OCI-LY3 (cell line): Measurements from ENCODE around the gene SNRNP35.
"Not testable (repeated sequence)": the region's sequence is repeated elsewhere in the genome, so short reads cannot be mapped to it uniquely, and the experiment has no call there.

Experiments
- H2AFZ ChIP-seq: fragments of 200-600, 300-600 bp; shearing (Covaris generic); 2 replicates; pipeline ENCODE4 v1.6.0; 2014; ENCODE audit warnings: antibody characterized with exemption, low read depth, low read length
- H3K27ac ChIP-seq: fragments of 200-600, 300-600 bp; sonication (generic); 2 replicates; pipeline ENCODE4 v1.5.1; 2014; ENCODE audit warnings: mild to moderate bottlenecking, low read length, moderate library complexity, mixed read lengths
- H3K27me3 ChIP-seq: fragments of 200-600, 300-600 bp; sonication (generic); 2 replicates; pipeline ENCODE4 v1.6.1; 2014; ENCODE audit warnings: low read depth, low read length, mixed read lengths
- H3K36me3 ChIP-seq: fragments of 200-600, 300-600 bp; sonication (generic); replicated peaks from 2 replicates; pipeline ENCODE3; 2014; ENCODE audit warnings: low read depth, low read length, mixed read lengths
- H3K4me1 ChIP-seq: fragments of 300-600, 200-600 bp; sonication (generic); 2 replicates; pipeline ENCODE4 v1.6.1; 2014; ENCODE audit warnings: low read length, mixed read lengths
- H3K4me2 ChIP-seq: fragments of 200-600, 300-600 bp; sonication (generic); 2 replicates; pipeline ENCODE4 v1.6.1; 2014; ENCODE audit warnings: low read length, mixed read lengths
- H3K4me3 ChIP-seq: fragments of 300-600, 200-600 bp; sonication (generic); 2 replicates; pipeline ENCODE4 v1.5.1; 2014; ENCODE audit warnings: antibody characterized with exemption, mild to moderate bottlenecking, low read length, moderate library complexity
- H3K79me2 ChIP-seq: fragments of 300-600, 200-600 bp; shearing (Covaris generic); 2 replicates; pipeline ENCODE4 v1.6.1; 2014; ENCODE audit warnings: mild to moderate bottlenecking, low read length, mixed read lengths
- H3K9ac ChIP-seq: fragments of 300-600, 200-600 bp; shearing (Covaris generic); 2 replicates; pipeline ENCODE4 v1.6.0; 2014; ENCODE audit warnings: mild to moderate bottlenecking, low read length, moderate library complexity
- H3K9me3 ChIP-seq: fragments of 200-600, 300-600 bp; shearing (Covaris generic); 2 replicates; pipeline ENCODE4 v1.6.1; 2014; ENCODE audit warnings: low read length, mixed read lengths; ENCODE audit not compliant: insufficient read depth
- H4K20me1 ChIP-seq: fragments of 200-600, 300-600 bp; sonication (generic); 2 replicates; pipeline ENCODE4 v1.6.1; 2016; ENCODE audit warnings: low read length, mixed read lengths; ENCODE audit not compliant: insufficient read depth
- CTCF ChIP-seq: fragments of 200-600, 300-600 bp; sonication (generic); IDR thresholded peaks from 2 replicates; pipeline ENCODE4 v1.5.1; 2014; ENCODE audit warnings: antibody characterized with exemption, low read length, low read depth
- EZH2phosphoT487 ChIP-seq: fragments of 200-600 bp; shearing (Covaris generic); IDR thresholded peaks from 2 replicates; pipeline ENCODE4 v1.6.1; 2018; ENCODE audit warnings: antibody characterized with exemption, mixed run types, low read depth

Gene SNRNP35, protein sequence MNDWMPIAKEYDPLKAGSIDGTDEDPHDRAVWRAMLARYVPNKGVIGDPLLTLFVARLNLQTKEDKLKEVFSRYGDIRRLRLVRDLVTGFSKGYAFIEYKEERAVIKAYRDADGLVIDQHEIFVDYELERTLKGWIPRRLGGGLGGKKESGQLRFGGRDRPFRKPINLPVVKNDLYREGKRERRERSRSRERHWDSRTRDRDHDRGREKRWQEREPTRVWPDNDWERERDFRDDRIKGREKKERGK

GRCh38 chr12:123457980-123458779 lies at the start of gene SNRNP35:
SNRNP35 (plus strand) TSS chr12:123458139; CDS start chr12:123465541, 7,402 bp downstream.
- peaks cover 12% of the 10 kb centered on the region for H3K4me1 ChIP-seq
- H3K4me2 ChIP-seq: peak within 1 kb of the TSS; percentile 79
- H3K4me3 ChIP-seq: peak within 1 kb of the TSS; percentile 78
- H3K9ac ChIP-seq: peak within 1 kb of the TSS; percentile 91
- no peaks in the 10 kb centered on the region for H3K27me3 ChIP-seq
- peaks cover 8% of the 10 kb centered on the region for H3K36me3 ChIP-seq
- peaks cover 5% of the 10 kb centered on the region; the same call in 1 of the 2 replicates for H4K20me1 ChIP-seq
- H3K79me2 ChIP-seq: peaks cover 38% of the 10 kb centered on the region
- H2AFZ ChIP-seq: peak within 1 kb of the TSS; percentile 81
- peak within 1 kb of the TSS; percentile 86 for H3K27ac ChIP-seq
- TF ChIP-seq CTCF: no peak
- TF ChIP-seq EZH2phosphoT487: no peak
- no peaks in the 10 kb centered on the region for H3K9me3 ChIP-seq

GRCh38 chr12:123408619-123409018 lies 49.3 kb upstream of the SNRNP35 start:
- H3K9ac ChIP-seq, H3K27me3 ChIP-seq: not testable (repeated sequence)

DNA sequence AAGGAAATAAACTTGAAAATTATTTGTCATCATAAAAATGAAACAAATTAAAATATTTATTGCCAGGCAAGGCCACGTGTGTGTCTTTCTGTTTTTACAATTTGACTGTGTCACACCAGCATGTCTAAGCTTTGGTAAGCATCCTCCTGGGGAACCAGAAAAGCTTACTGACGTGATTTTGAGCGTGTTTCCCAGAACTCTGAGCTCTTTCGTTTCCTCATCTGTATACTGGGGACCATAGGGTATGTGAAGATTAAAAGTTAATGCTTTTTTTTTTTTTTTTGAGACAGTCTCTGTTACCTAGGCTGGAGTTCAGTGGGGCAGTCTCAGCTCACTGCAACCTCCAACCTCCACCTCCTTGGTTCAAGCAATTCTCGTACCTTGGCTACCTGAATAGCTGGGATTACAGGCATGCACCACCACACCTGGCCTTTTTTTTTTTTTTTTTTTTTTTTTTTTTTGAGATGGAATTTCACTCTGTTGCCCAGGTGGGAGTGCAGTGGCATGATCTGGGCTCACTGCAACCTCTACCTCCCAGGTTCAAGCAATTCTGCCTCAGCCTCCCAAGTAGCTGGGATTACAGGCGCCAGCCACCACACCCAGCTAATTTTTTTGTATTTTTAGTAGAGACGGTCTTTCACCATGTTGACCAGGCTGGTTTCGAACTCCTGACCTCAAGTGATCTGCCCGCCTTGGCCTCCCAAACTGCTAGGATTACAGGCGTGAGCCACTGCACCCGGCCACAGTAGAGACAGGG lies 48.5 kb upstream of the SNRNP35 start:
- H2AFZ ChIP-seq, H4K20me1 ChIP-seq, H3K9me3 ChIP-seq, H3K9ac ChIP-seq, H3K4me3 ChIP-seq, H3K27me3 ChIP-seq, H3K79me2 ChIP-seq: not testable (repeated sequence)
- peaks cover 23% of the 10 kb centered on the region for H3K4me1 ChIP-seq
- peak overlapping the region; percentile 31 for H3K4me2 ChIP-seq
- peaks cover 12% of the 10 kb centered on the region for H3K36me3 ChIP-seq
- peak overlapping the region; percentile 62 for H3K27ac ChIP-seq

More at GRCh38 chr12:123408619-123409018, 49.3 kb upstream of the SNRNP35 start:
- H2AFZ ChIP-seq, H3K4me3 ChIP-seq, H4K20me1 ChIP-seq, H3K4me2 ChIP-seq, H3K79me2 ChIP-seq, H3K9me3 ChIP-seq: not testable (repeated sequence)
- Histone ChIP-seq H3K36me3 (peaks cover 20% of the 10 kb centered on the region), H3K27ac (peak overlapping the region; percentile 62), H3K4me1 (peaks cover 26% of the 10 kb centered on the region)

DNA sequence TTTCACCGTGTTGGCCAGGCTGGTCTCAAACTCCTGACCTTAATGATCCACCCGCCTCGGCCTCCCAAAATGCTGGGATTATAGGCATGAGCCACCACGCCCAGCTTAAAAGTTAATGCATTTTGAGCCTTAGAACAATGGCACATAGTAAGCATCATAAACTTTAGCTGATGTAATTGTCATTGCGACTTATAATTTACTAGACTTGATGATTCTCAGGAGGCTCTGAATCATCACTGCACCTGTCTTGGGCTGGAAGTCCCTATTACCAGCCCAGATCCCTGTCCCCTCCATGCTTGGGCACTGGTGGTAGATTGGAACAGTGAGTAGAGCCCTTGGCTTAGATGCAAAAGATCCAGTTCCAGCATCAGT lies 47.9 kb upstream of the SNRNP35 start:
- H3K36me3 ChIP-seq: peaks cover 9% of the 10 kb centered on the region
- no peak overlapping the region; the same call in 1 of the 2 replicates for H3K27ac ChIP-seq

More for the DNA sequence above, 47.9 kb upstream of the SNRNP35 start:
- TF ChIP-seq CTCF: no peak
- TF ChIP-seq EZH2phosphoT487: no peak
- H3K9me3 ChIP-seq: no peaks in the 10 kb centered on the region
- H3K4me1 ChIP-seq: peaks cover 22% of the 10 kb centered on the region
- H3K9ac ChIP-seq: no peak overlapping the region
- H3K79me2 ChIP-seq: no peaks in the 10 kb centered on the region
- no peaks in the 10 kb centered on the region for H4K20me1 ChIP-seq
- H3K4me2 ChIP-seq: no peak overlapping the region
- H3K27me3 ChIP-seq: no peaks in the 10 kb centered on the region
- H2AFZ ChIP-seq: no peak overlapping the region
- no peak overlapping the region for H3K4me3 ChIP-seq
